Stimulated activated CD4-positive, alpha-beta T cell treated with anti-CD3 and anti-CD28 coated beads, Interleukin-2, amount 100 ng/mL, for 48 hours (primary cell): ENCODE measurements around the gene ACER2.
"Not testable (repeated sequence)": the region's sequence is repeated elsewhere in the genome, so short reads cannot be mapped to it uniquely, and the experiment has no call there.

Experiments
- DNase-seq, 2 donors: peaks; one replicate each; pipeline ENCODE4 v3.0.0-alpha.2; 2020

The ACER2 gene

DNA sequence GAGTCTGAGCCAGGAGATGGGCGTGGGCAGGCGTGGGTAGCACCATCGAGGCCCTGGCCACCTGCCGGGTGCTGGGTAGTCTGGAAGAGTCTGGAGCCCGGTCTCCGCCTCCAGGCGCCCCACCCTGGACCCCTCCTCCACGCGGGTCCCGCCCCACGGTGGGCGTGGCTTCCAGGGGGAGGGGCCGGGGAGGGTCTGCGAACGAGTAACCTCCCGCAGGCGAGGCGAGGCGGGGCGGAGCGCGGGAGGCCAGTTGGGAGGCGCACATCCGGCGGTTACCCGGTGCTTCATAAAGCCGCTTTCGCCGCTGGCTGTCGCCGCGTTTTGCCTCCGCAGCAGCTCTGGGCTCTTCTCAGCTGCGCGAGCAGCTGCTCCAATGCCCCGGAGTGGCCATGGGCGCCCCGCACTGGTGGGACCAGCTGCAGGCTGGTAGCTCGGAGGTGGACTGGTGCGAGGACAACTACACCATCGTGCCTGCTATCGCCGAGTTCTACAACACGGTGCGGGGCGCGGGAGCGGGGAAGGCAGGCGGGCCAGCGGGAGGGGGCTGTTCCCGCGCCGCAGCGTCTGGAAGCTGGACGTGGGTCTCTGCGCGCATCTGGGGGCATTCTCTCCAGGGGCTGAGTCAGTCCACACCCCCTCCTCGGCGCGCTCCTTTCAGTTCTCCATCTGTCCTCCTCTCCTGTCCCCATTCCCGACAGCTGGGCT lies at the start of gene ACER2:
ACER2 (plus strand) TSS at position 317 of the 708 bp plus-strand sequence; CDS start at position 393, 76 bp downstream.
- peak; percentile 96 to 97 for DNase-seq

DNA sequence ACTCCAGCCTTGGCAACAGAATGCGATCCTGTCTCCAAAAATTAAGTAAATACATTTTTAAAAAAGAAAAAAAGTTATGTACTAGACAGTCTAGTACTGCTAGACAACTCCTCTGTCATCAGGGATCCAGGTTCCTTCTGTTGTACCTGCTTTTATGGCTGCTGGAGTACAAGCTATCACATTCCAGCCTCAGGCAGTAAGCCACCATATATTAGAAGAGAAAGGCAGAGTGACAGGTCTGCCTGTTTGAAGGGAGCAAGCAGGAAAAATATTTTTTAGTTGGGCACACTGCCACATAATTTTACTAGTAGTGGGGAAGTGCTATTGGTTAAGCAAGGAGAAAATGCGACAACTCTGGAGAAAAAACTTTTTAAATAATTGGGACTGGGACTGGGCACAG lies 39.7 kb upstream of the ACER2 start:
- DNase-seq: no peak

DNA sequence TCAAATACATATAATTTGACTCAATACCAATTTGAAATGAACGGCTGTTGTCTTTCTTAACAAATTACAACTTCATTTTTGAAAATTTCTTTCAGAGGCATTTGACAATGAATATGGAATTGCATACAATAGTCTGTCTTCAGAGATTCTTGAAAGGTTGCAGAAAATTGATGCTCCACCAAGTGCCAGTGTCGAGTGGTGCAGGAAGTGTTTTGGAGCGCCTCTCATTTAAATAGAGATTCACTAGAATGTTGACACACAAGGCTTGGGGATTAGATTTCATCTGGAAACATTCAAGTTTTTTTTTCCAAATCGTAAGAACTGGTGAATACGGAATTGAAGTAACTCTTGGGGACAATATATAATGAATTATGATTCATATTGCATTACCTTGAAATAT lies 36.9 kb upstream of the ACER2 start:
- DNase-seq: no peak

DNA sequence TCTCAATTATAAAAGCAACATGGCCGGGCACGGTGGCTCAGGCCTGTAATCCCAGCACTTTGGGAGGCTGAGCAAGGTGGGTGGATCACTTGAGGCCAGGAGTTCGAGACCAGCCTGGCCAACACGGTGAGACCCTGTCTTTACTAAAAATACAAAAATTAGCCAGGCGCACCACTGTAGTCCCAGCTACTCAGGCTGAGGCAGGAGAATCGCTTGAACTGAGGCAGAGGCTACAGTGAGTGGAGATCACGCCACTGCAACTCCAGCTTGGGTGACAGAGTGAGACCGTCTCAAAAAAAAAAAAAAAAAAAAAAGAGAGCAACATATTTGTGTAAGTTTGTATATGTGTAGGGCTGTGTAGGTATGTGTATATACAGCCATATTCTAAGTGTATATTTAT lies 36.2 kb upstream of the ACER2 start:
- DNase-seq: no peak

DNA sequence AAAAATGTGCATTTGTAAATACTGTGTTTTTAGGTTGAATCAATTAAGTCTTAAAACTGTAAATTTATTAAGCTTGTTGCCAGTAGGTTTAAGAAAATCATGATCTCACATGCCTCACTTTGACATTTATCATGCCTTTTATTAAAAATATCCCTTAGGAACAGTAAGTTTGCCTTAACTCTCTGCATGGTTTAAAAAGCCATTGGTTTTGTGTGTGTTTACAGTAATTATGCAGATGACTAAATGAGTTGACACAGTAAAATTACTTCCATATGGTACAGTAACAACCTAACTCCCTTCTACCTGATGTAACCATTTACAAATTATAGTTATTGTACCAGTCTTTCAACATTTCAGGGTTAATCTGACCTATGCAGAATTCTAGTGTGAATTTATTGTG lies 35.3 kb upstream of the ACER2 start:
- DNase-seq: no peak

DNA sequence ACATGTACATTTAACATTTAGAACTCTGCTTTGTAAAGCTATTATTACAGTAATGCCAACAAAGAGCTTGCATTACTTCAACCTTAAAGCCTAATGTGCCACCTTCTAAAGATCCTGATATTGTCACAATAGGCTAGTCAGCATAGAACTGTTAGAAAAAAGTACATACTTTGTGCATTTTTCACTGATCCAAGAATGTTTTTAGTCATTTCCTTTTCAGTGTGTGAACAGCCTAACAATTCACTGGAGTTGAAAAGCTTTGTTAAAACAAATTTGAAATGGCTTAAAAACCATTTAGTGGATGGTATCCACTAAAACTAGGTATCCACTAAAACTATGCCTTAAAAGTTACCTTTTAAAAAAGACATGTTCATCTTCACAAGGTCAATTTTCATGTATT lies 33.3 kb upstream of the ACER2 start:
- DNase-seq: no peak

DNA sequence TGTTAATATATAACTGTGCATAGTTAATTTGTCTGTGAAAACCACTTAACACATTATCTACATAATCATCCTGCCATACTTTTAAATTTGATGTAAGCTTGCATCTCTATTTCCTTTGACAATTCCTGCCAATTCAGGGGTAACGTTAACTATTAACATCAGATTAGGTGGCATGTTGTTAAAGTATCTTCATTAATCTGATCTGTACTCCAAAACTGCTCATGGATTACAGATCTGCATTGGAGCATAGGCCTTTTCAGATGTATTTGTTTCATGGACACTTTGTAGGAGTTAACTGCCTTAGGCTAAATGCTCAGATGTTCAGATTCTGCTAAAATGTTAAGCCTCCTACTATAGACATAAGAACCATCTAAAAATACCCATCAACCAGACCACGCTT lies 31.9 kb upstream of the ACER2 start:
- no peak for DNase-seq

DNA sequence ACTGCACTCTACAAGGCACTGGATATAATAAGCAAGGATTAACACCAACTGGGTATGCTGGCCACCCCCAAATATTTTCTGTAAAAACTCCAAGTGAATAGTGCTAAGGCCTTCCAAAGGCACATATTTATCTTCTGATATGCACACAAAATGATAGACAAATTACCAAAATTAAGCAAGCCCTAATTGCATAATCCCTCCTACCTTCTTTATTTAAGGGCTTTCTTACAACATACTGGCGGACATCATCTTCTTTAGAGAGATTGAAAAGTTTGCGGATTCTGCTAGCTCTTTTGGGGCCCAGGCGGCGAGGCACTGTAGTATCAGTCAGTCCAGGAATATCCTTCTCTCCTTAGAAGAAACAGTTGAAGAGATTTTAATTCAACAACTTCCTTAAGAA lies 30.6 kb upstream of the ACER2 start:
- no peak for DNase-seq

DNA sequence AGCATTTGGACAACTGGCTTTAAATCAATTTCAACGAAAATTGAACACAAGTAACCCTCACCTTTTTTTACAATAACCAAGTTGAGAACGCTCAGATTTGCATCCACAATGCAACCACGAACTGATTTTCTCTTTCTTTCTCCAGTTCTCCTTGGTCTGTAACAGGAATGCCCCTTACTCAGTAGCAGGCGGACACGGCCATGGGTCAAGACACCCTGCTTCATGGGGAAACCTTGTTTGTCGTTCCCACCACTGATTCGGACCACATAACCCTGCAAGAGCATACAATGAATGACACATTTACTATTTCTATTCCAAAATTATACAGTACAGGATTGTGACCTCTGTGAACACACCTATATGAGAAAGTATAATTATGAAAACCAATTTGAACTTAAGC lies 30.2 kb upstream of the ACER2 start:
- no peak for DNase-seq

DNA sequence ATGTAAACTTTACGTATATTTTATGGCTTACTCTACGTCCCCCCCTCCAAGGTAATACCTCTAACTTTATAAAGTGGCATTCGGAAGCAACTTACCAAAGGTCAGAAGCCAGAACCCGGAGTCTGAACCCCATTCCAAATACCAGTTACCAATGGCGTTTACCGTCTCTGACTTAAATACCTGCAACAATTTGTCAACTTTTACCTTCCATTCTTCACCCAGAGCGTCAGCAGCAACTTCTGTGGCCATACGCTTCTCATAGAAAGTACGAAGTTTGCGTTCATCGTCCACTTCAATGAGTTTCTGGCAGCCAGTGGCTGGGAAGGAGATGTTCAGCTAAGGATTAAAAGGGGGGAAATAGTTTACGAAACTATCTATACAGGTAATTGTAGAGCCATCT lies 29.5 kb upstream of the ACER2 start:
- DNase-seq: no peak

DNA sequence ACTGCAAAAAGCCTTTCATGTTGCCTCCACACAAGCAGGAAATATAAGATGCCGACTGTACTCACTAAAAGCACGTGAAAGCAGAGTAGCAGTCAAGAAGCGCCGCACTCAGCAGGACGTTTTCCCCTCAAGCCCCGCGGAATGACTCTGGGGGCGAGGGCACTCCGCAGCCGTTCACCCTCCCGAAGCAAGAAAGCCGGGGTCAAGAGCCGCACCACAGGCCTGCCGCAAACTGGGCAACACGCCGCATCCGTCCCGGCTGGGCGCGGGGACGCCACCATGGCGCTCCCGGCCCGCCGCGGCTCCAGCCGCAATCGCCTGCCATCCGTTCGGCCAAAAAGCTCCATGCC lies 29.1 kb upstream of the ACER2 start:
- DNase-seq: no peak

DNA sequence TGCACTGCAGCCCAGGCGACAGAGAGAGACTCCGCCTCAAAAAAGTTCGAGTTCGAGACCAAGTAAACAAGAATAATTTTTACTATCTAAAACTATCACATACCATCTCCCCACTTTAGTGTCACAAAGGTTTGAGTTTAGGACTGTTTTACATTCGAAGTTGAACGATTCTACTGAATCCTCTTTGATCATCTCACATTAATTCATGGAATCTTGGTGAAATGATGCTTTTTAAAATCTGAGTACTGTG lies 28.1 kb upstream of the ACER2 start:
- DNase-seq: no peak

DNA sequence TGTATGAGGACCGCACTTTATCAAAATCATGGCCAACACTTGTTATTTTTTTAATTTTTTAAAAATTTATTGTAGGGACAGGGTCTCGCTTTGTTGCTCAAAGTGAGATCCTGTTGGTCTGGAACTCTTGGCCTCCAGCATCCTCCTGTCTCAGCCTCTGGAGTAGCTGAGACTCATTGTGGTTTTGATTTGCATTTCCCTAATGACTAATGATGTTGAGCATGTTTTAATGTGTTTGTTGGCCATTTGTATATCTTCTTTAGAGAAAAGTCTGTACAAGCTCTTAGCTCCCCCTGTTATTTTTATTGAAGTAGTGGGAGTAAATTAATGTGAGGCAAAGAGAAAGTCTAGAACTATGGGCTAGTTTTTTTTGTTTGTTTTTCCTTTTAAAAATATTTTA lies 27.2 kb upstream of the ACER2 start:
- no peak for DNase-seq

DNA sequence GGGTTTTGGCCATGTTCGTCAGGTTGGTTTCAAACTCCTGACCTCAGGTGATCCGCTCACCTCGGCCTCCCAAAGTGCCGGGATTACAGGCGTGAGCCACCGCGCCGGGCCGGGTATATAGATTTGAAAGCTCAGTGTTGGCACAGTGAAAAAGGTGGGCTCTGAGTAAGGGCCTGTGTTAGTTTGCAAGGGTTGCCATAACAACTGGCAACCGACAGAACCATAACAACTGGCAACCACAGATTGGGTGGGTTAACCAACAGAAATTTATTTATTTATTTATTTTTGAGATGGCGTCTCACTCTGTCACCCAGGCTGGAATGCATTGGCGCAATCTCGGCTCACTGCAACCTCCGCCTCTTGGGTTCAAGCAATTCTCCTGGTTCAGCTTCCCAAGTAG lies 23.6 kb upstream of the ACER2 start:
- DNase-seq: not testable (repeated sequence)

DNA sequence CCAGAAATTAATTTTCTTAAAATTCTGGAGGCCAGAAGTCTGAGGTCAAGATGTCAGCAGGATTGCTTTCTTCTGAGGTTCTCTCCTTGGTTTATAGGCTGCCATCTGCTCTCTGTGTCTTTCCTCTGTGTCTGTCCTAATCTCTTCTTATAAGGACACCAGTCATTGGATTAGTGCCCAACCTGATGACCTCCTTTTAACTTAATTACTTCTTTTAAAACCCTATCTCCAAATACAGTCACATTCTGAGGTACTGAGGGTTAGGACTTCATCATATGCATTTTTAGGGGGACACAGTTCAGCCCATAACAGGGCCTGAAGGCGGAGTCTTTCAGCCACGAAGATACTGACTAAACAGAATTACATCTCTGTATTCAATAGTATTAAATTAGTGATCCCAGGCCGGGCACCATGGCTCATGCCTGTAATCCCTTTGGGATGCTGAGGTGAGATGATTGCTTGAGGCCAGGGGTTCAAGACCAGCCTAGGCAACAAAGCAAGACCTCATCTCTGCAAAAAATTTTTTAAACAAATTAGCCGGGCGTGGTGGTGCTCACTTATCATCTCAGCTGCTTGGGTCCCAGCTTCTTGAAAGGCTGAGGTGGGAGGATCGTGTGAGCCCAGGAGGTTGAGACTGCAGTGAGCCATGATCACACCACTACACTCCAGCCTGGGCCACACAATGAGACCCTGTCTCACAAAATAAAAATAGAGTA lies 22.9 kb upstream of the ACER2 start:
- no peak for DNase-seq

DNA sequence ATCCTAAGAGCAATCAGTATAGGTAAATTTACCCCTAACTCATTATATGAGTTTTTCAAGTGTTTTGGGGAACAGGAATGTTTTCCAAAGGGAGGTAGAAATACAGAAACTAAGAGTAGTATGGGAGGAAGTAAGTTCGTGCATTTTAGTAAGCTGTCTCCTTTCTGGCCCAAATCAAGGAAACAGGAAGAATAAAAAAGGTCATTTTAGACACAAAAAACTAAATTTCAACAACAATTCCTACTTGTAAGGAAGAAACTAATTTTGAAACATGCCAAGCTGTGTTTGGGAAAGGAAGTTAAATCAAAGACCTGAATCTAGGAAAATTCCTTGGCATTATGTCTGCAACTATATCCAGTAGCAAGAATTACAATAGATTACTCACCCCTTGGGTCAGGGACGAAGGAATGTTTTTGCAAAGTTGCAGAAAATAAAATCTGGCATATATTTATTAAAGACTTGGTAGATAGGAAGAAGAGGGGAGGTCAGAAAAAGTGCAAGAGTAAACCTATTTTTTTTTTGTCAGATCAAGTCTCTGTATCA lies 22.2 kb upstream of the ACER2 start:
- DNase-seq: no peak

DNA sequence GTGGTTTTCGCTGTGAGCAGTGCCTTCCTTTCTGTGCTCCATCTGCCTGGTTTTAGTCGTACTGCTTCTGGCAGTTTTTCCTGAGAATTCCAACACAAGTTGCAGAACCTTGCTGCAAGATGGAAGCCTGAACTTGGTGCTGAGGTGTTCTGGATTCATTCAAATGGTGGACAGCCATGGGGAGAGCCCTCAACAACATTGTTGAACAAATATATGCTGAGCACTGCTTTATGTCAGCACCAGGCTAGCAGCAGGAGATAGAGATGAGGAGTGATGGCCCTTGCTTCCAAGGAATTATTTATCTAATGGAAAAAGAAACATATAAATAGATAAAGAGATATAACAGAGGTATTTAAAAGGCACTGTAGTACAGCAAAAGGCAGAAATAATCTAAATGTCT lies 21.5 kb upstream of the ACER2 start:
- no peak for DNase-seq

DNA sequence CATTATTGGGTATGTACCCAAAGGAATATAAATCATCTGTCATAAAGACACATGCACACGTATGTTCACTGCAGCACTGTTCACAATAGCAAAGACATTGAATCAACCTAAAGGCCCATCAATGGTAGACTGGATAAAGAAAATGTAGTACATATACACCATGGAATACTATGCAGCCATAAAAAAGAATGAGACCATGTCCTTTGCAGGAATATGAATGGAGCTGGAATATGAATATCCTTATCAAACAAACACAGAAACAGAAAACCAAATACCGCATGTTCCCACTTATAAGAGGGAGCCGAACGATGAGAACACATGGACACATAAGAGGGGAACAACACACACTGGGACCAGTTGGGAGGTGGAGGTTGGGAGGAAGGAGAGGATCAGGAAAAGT lies 19.3 kb upstream of the ACER2 start:
- not testable (repeated sequence) for DNase-seq

DNA sequence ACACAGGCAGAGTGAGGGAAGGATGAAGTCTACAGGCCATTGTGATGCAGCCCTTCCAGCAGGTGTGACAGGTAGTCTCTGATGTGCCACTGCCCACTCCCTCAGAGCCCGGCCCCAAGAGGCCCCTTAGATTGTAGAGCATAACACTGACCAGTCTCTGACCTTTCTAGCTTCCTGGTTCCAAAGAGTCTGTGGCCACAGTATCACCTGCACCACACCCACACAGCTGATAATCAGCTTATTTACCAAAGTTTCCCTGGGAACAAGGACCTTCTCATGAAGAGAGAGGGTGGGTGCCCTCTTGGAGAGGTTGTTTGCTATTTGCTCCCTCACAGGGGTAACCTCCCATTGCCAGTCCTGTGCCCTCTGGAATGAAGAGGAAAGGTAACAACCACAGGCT lies 11.0 kb upstream of the ACER2 start:
- no peak for DNase-seq

DNA sequence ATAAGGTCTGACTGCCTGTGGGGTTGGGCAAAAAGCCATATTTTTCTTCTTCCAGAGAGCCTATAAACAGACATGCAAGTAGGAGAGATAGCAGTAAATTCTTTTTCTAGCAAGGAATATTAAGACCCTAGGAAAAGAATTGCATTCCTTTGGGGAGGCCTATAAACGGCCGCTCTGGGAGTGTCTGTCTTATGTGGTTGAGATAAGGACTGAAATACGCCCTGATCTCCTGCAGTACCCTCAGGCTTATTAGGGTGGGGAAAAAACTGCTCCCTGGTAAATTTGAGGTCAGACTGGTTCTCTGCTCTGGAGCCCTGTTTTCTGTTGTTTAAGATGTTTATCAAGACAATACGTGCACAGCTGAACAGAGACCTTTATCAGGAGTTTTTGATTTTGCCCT lies 5.6 kb upstream of the ACER2 start:
- not testable (repeated sequence) for DNase-seq

DNA sequence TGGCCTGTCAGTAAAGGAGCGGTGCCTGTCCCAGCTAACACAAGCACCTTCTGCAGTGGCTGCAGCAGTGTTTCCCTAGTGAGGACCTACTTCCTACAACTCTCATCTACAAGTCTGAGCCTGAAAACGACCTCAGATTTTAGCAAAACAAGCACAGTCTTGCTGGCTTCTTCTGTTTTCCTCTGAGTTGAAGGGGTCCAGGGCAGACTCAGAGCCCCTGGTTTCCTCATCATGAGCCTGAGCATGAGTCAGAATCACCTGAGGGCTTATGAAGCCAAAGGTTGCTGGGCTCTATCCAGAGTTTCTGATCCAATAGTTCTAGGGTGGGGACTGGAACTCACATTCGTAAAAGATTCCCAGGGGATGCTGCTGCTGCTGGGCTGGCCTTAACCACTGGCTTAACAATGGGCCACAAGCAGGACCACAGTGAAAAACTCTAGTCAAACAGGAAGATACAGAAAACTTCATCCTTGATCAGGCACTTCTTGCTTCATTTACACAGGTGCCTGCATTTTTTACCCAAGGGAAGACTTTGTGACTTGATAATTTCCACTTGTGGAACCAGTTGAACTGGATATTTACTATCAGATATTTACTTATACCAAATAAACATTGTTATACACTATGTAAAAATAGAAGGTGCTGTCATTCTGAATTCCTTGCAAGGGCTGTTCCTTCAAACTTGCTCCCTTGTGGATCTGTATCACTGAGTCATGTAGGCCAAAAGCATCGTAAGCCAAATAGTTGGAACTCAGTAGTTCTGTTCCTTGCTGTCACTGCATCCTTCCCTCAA lies 4.3 kb upstream of the ACER2 start:
- no peak for DNase-seq

DNA sequence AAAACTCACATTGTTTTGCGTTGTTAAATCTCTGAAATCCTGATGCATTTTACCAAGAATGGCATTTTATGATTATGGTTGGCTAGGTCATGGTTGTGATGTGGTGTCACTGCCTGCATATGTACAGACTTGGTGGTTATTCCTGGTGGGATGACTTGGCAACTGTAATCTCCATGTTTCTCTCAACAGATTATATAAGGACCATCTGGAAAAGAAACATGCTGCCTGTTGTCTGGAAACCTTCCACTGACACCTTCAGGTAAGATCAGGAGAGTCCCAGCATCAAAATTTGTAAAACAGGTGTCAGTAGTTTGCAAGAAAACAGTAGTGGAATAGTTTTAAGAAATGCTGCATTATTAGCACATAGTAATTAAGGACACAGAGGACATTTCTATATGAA lies 3.0 kb upstream of the ACER2 start:
- DNase-seq: no peak

DNA sequence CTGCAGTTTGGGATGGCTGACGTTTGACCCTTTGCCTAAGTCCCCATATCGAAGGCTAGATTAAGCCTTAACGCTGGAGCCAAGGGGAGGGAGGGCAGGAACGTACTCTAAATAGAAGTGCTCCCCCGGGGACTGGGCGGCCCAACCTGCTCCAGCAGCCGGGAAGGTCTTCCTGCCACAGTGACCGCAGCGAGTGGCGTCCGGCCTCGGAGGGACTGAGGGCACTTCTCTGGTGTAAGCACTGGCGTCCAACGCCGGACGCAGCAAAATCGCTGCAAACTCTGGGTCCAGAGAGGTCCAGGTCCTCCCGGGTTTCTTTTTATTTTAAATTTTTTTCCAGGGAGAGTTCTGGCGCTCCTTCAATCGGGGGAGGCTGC lies 505 bp upstream of the ACER2 start:
- DNase-seq: peak in 1 of 2 donors; percentile 1
